Body of pancreas (tissue), 4 donors: ENCODE results near the gene NGRN.

Experiments used
- CTCF ChIP-seq, 7 experiments: fragments of 450-650 bp in 4 of 7; fragments of 200-600 bp in 3 of 7; sonication (generic) in 3 of 7; IDR thresholded peaks; one replicate each; pipeline ENCODE4 v1.5.1; 2016 to 2019; ENCODE audit warnings: antibody characterized with exemption in 7 of 7
- POLR2A ChIP-seq, 3 donors: fragments of 450-650 bp; IDR thresholded peaks; one replicate each; pipeline ENCODE4 v1.6.1; 2016; ENCODE audit warnings: antibody characterized with exemption in 3 of 3, mild to moderate bottlenecking in 2 of 3

DNA sequence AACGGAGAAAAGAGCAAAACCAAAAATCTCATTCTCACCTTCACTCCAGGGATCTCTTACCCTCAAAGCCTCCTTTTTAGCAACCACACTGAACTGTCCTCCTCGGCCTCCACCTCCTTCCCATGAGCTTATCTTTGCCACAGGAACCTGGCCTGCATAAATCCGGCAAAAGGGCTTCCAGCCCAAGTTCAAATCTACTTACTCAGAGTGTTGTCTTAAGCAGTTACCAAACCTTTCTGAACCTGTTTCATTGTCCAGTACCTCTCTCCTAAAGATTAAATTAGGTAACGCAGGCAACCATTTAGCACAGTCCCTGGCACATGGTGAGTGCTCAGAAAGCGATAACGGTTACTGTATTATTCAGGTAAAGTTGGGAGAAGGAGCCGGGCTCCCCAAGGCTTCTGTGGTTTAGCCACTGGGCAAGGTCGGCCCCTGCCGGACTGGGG lies 32.5 kb upstream of the NGRN start:
- TF ChIP-seq CTCF (IDR thresholded peaks at IDR 0.05), result peak in 6 of 7 experiments; percentile 44 to 81 (median 78)
- TF ChIP-seq POLR2A (IDR thresholded peaks at IDR 0.05), result no peak
